OCI-M2 (cell line): ENCODE measurements around the gene UFC1.
"Not testable (repeated sequence)": the region's sequence is repeated elsewhere in the genome, so short reads cannot be mapped to it uniquely, and the experiment has no call there.

ENCODE experiments used
- DNase-seq: peaks from one replicate; lab custom pipeline; 2025; ENCODE audit not compliant: unreplicated experiment; lab: John Stamatoyannopoulos, UW

Gene UFC1

GRCh38 chr1:161153682-161154337, at the start of gene UFC1:
UFC1 (plus strand) TSS chr1:161153978; CDS start chr1:161153998, 20 bp downstream.
- DNase-seq: peak; percentile 45

GRCh38 chr1:161106431-161106830, 47.3 kb upstream of the UFC1 start:
- no peak for DNase-seq

GRCh38 chr1:161111117-161111516, 42.7 kb upstream of the UFC1 start:
- DNase-seq: no peak

- no peak for DNase-seq
These were observed 42.3 kb upstream of the UFC1 start for GRCh38 chr1:161111527-161111926.

- no peak for DNase-seq
These were observed 39.9 kb upstream of the UFC1 start for GRCh38 chr1:161113915-161114314.

- no peak for DNase-seq
These were observed 39.2 kb upstream of the UFC1 start for GRCh38 chr1:161114556-161114955.

GRCh38 chr1:161115132-161115711, 38.6 kb upstream of the UFC1 start:
- no peak for DNase-seq

- not testable (repeated sequence) for DNase-seq
These were observed 37.8 kb upstream of the UFC1 start for GRCh38 chr1:161115961-161116360.

- DNase-seq: peak; percentile 35
These were observed 35.8 kb upstream of the UFC1 start, which contains the start of the genes NIT1 and PFDN2 for GRCh38 chr1:161117759-161118581. NIT1 (plus strand) TSS chr1:161118105; CDS start chr1:161118177, 72 bp downstream. PFDN2 (minus strand) TSS chr1:161118037; CDS start chr1:161118026, 11 bp downstream.

- DNase-seq: no peak
These were observed 34.5 kb upstream of the UFC1 start for GRCh38 chr1:161119092-161119903.

- DNase-seq: no peak
These were observed 32.6 kb upstream of the UFC1 start for GRCh38 chr1:161121042-161121650.

GRCh38 chr1:161121834-161122233, 31.9 kb upstream of the UFC1 start:
- no peak for DNase-seq

- no peak for DNase-seq
These were observed 30.8 kb upstream of the UFC1 start for GRCh38 chr1:161122967-161123366.

- no peak for DNase-seq
These were observed 26.1 kb upstream of the UFC1 start for GRCh38 chr1:161127649-161128048.

GRCh38 chr1:161128591-161129420, 25.0 kb upstream of the UFC1 start:
- no peak for DNase-seq

- no peak for DNase-seq
These were observed 23.5 kb upstream of the UFC1 start for GRCh38 chr1:161130266-161130665.

- DNase-seq: no peak
These were observed 22.0 kb upstream of the UFC1 start for GRCh38 chr1:161131523-161132409.

- peak; percentile 82 for DNase-seq
These were observed 21.2 kb upstream of the UFC1 start, which contains the start of gene DEDD for GRCh38 chr1:161132410-161133219. DEDD (minus strand) TSS chr1:161132667; CDS start chr1:161124462, 8,205 bp downstream.
